Fibroblast of mammary gland (primary cell): ENCODE data around the gene IQUB.
"Not testable (repeated sequence)": the region's sequence is repeated elsewhere in the genome, so short reads cannot be mapped to it uniquely, and the experiment has no call there.

Experiments
- DNase-seq: peaks from one replicate; pipeline ENCODE4 v3.0.0-alpha.2; 2010; ENCODE audit warnings: low read depth
- H3K4me3 ChIP-seq: 2 replicates; pipeline ENCODE4 v1.5.1; 2011; ENCODE audit warnings: low read depth, mild to moderate bottlenecking, low read length, moderate library complexity; ENCODE audit not compliant: control insufficient read depth
- CTCF ChIP-seq: conservative IDR thresholded peaks from 2 replicates; pipeline ENCODE4 v1.5.1; 2011; ENCODE audit warnings: low read depth, low read length, inconsistent platforms; ENCODE audit not compliant: control insufficient read depth, insufficient read depth

Gene IQUB

GRCh38 chr7:123494193-123494796 lies 40.1 kb downstream of the IQUB start:
- peak; percentile 40 for DNase-seq
- no peak overlapping the region for H3K4me3 ChIP-seq
- TF ChIP-seq CTCF, result peak; percentile 63

GRCh38 chr7:123492485-123492884 lies 41.9 kb downstream of the IQUB start:
- H3K4me3 ChIP-seq, result no peak overlapping the region
- peak; percentile 37 for DNase-seq
- no peak for TF ChIP-seq CTCF

GRCh38 chr7:123485721-123486120 lies 48.7 kb downstream of the IQUB start:
- no peak for DNase-seq
- no peak overlapping the region for H3K4me3 ChIP-seq
- no peak for TF ChIP-seq CTCF

GRCh38 chr7:123485187-123485586 lies 49.2 kb downstream of the IQUB start:
- H3K4me3 ChIP-seq, result no peak overlapping the region
- no peak for TF ChIP-seq CTCF
- DNase-seq, result peak; percentile 32

- DNase-seq, result no peak
- no peak overlapping the region for H3K4me3 ChIP-seq
- no peak for TF ChIP-seq CTCF
Measured at GRCh38 chr7:123484199-123484598, 50.2 kb downstream of the IQUB start.

- no peak for TF ChIP-seq CTCF
- DNase-seq, result no peak
- H3K4me3 ChIP-seq, result no peak overlapping the region
Measured at GRCh38 chr7:123480107-123480506, 54.3 kb downstream of the IQUB start.

- DNase-seq, H3K4me3 ChIP-seq: not testable (repeated sequence)
Measured at GRCh38 chr7:123478056-123478455, 56.3 kb downstream of the IQUB start.
